A673 (cell line): ENCODE data around the gene EDEM2.

Source experiments
- EZH2 ChIP-seq: fragments of 200-600 bp; sonication (generic); IDR thresholded peaks from 2 replicates; pipeline ENCODE4 v1.6.1; 2017; ENCODE audit warnings: borderline replicate concordance, low read depth, mild to moderate bottlenecking, mixed read lengths, antibody characterized with exemption, low read length; ENCODE audit not compliant: poor library complexity, severe bottlenecking
- TF ChIP-seq, protein P1 (sequence below): fragments of 300-800, 200-600 bp; sonication (generic); conservative IDR thresholded peaks from 2 replicates; pipeline ENCODE4 v1.5.1; 2017; ENCODE audit warnings: low read depth, mild to moderate bottlenecking, antibody characterized with exemption, low read length, moderate library complexity, mixed read lengths

DNA sequence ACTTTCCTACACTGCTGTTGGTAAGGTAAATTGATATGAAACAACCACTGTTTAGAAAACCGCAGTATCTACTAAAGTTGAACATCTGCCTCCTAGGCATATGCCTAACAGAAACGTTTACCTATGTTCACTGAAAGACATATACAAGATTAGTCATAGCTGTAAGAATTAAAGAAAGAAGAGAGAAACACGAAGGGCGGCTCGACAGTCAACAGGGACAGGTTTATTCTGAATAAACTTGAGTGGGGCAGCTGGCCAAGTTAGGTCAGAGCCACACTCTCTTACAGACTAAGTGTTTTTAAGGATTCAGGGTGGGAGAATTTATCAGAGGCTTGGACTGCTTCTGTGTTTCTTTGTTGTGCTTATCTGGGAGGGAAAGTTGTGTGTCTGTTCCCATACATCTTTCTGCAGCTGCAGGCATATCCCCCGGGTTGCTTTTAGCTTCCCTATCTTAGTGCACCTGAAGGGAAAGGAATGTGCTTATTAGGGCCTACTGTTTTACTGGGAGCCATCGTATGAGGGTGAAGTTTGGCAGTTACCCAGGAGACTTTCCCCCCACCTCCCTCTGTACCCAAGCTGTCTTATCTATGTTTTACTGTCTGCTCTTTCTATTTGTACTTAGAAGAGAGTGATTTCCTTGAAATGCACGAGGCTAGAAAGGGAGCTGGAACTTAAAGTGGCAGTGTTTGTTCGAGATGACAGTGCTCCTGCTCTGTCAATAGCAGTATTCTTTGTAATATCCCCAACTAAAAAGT, 45.2 kb upstream of the EDEM2 start:
- TF ChIP-seq, protein P1, sequence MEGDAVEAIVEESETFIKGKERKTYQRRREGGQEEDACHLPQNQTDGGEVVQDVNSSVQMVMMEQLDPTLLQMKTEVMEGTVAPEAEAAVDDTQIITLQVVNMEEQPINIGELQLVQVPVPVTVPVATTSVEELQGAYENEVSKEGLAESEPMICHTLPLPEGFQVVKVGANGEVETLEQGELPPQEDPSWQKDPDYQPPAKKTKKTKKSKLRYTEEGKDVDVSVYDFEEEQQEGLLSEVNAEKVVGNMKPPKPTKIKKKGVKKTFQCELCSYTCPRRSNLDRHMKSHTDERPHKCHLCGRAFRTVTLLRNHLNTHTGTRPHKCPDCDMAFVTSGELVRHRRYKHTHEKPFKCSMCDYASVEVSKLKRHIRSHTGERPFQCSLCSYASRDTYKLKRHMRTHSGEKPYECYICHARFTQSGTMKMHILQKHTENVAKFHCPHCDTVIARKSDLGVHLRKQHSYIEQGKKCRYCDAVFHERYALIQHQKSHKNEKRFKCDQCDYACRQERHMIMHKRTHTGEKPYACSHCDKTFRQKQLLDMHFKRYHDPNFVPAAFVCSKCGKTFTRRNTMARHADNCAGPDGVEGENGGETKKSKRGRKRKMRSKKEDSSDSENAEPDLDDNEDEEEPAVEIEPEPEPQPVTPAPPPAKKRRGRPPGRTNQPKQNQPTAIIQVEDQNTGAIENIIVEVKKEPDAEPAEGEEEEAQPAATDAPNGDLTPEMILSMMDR: no peak
- TF ChIP-seq EZH2: no peak
